AG04449 (cell line): ENCODE data around the gene C1orf226.

Source experiments
- CTCF ChIA-PET: fragments of 350-600 bp; formaldehyde crosslinking; extraction: SDS; loops from one replicate; lab custom pipeline; 2021; ENCODE audit warnings: antibody characterized with exemption; lab: Yijun Ruan, JAX
- POLR2A ChIA-PET: fragments of 400-600, 350-600 bp; formaldehyde crosslinking; extraction: SDS; loops from one replicate; lab custom pipeline; 2020; ENCODE audit warnings: antibody characterized with exemption, inconsistent platforms; lab: Yijun Ruan, JAX
- DNase-seq: peaks from one replicate; pipeline ENCODE4 v3.0.0-alpha.2; 2010; ENCODE audit warnings: low read depth, low spot score
- H3K4me3 ChIP-seq: 2 replicates; pipeline ENCODE4 v1.5.1; 2011; ENCODE audit warnings: low read depth, mild to moderate bottlenecking, control low read depth, low read length
- CTCF ChIP-seq: IDR thresholded peaks from one replicate; pipeline ENCODE4 v1.5.1; 2011; ENCODE audit warnings: mild to moderate bottlenecking, moderate library complexity, low read length, control low read depth, inconsistent platforms; ENCODE audit not compliant: insufficient read depth; ENCODE audit errors: missing control alignments

Gene C1orf226

GRCh38 chr1:162380061-162380846, 1.3 kb upstream of the C1orf226 start:
- POLR2A ChIA-PET = no interaction called here
- no peak overlapping the region for H3K4me3 ChIP-seq
- TF ChIP-seq CTCF = no peak
- CTCF ChIA-PET = interaction anchor here (0.8 to 1.2 kb wide), 2 partner anchors 11 to 233 kb away, joined by 3 to 5 read pairs; no protein-coding TSS in a partner anchor
- no peak for DNase-seq

- no peak overlapping the region for H3K4me3 ChIP-seq
- CTCF ChIA-PET = interaction anchor here (1.0 to 2.9 kb wide), 2 partner anchors 10 to 326 kb away, joined by 3 to 24 read pairs; no protein-coding TSS in a partner anchor
- POLR2A ChIA-PET = no interaction called here
Observed at GRCh38 chr1:162381941-162382750, 618 bp downstream of the C1orf226 start.

GRCh38 chr1:162383091-162383490, 1.6 kb downstream of the C1orf226 start:
- no peak for TF ChIP-seq CTCF
- CTCF ChIA-PET = interaction anchor here (0.5 to 2.9 kb wide), 2 partner anchors 9 to 114 kb away, joined by 3 to 24 read pairs; no protein-coding TSS in a partner anchor
- no peak for DNase-seq
- H3K4me3 ChIP-seq = no peak overlapping the region
- POLR2A ChIA-PET = no interaction called here

More at GRCh38 chr1:162381941-162382750, 618 bp downstream of the C1orf226 start:
- no peak for TF ChIP-seq CTCF
- no peak for DNase-seq

- H3K4me3 ChIP-seq = no peak overlapping the region
- DNase-seq = no peak
- TF ChIP-seq CTCF = no peak
- ChIA-PET CTCF (interaction anchor here (2.9 kb wide), 1 partner anchor 9 kb away, joined by 24 read pairs; no protein-coding TSS in a partner anchor), POLR2A (no interaction called here)
Observed at GRCh38 chr1:162383516-162383915, 2.0 kb downstream of the C1orf226 start.

- POLR2A ChIA-PET = no interaction called here
- no peak for DNase-seq
- CTCF ChIA-PET = interaction anchor here (2.9 kb wide), 1 partner anchor 8 kb away, joined by 24 read pairs; no protein-coding TSS in a partner anchor
- no peak for TF ChIP-seq CTCF
- no peak overlapping the region for H3K4me3 ChIP-seq
Observed at GRCh38 chr1:162384116-162384515, 2.6 kb downstream of the C1orf226 start.

- no peak overlapping the region for H3K4me3 ChIP-seq
- ChIA-PET CTCF (no interaction called here), POLR2A (no interaction called here)
- no peak for DNase-seq
- TF ChIP-seq CTCF = no peak
Observed at GRCh38 chr1:162384601-162385279, 3.2 kb downstream of the C1orf226 start.
